ENCODE measurements around the gene ZNF653. TPM values are rescaled to one million over a fixed set of nuclear protein-coding genes. Genes with fewer than 3 reads are reported as not detected.

ZNF653 gene, protein sequence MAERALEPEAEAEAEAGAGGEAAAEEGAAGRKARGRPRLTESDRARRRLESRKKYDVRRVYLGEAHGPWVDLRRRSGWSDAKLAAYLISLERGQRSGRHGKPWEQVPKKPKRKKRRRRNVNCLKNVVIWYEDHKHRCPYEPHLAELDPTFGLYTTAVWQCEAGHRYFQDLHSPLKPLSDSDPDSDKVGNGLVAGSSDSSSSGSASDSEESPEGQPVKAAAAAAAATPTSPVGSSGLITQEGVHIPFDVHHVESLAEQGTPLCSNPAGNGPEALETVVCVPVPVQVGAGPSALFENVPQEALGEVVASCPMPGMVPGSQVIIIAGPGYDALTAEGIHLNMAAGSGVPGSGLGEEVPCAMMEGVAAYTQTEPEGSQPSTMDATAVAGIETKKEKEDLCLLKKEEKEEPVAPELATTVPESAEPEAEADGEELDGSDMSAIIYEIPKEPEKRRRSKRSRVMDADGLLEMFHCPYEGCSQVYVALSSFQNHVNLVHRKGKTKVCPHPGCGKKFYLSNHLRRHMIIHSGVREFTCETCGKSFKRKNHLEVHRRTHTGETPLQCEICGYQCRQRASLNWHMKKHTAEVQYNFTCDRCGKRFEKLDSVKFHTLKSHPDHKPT
- total RNA-seq (2014; rRNA removed; shearing (Covaris generic)) = 12.3 and 14.1 TPM in 2 replicates
- total RNA-seq (2022) = 17.9 and 21.5 TPM in 2 replicates
- percentile 50 among the genes with signal in this experiment for Bru-seq, nascent RNA
- BruChase-seq, experiment 1, labeled RNA remaining after a 6-hour chase = percentile 57 among the genes with signal in this experiment
- percentile 61 among the genes with signal in this experiment for BruChase-seq, experiment 2, labeled RNA remaining after a 2-hour chase
- long read RNA-seq, transcript ZNF653-201 (9 exons, 2,240 nt) = major isoform, 5 of 7 reads
- long read RNA-seq, partial matches to known transcripts = 0 of 7 reads
- long read RNA-seq, other reads (novel, unspliced or antisense) = 2 of 7 reads

DNA sequence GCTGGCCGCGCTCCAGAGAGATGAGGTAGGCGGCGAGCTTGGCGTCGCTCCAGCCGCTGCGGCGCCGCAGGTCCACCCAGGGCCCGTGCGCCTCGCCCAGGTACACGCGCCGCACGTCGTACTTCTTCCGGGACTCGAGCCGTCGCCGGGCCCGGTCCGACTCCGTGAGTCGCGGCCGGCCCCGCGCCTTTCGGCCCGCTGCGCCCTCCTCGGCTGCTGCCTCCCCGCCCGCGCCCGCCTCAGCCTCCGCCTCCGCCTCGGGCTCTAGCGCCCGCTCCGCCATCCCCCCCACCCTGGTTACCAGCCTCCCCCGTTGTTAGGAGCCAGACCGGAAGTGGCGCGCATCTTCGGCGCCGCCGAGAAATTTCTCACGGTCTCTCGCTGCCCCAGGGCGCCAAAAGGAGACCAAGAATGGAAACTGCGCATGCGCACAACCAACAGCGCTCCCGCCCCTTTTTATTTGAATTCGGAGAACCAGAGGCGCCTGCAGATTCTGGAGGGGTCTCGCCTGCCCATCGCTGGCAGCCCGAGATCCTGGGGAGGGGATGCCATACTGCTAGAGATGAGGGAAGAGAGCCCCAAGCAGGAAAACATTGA is at the start of gene ZNF653:
TSS of gene ZNF653 (minus strand) at position 336 of the 597 bp plus-strand sequence. CDS start at position 283, 53 bp downstream.
- Histone ChIP-seq H2AFZ (ENCODE audit: low read length) (peak within 1 kb of the TSS; percentile 60; the same call in 1 of the 2 replicates), H3K79me2 (ENCODE audit: insufficient read depth, low read depth, low read length) (peaks cover 11% of the 10 kb centered on the region; the same call in 1 of the 2 replicates), H3K4me1 (ENCODE audit: insufficient read depth, low read length, poor library complexity, severe bottlenecking) (peaks cover 23% of the 10 kb centered on the region), H3K27ac (ENCODE audit: low read depth, low read length, poor library complexity, severe bottlenecking) (peak within 1 kb of the TSS; percentile 76), H3K9me3 (ENCODE audit: low read length) (no peaks in the 10 kb centered on the region), H3K4me2 (ENCODE audit: low read length) (peak within 1 kb of the TSS; percentile 95), H3K4me3 (ENCODE audit: low read depth, low read length, poor library complexity, severe bottlenecking) (peak within 1 kb of the TSS; percentile 82), H3K9me2 (ENCODE audit: insufficient read depth, low read length) (no peaks in the 10 kb centered on the region), H4K20me1 (ENCODE audit: insufficient read depth, low read length) (no peaks in the 10 kb centered on the region), H3K36me3 (ENCODE audit: insufficient read depth, low read length) (0 out of 2 replicates have a peak, but pooled peaks cover 10% of the 10 kb centered on the region)
- TF ChIP-seq EZH2phosphoT487 (IDR thresholded peaks at IDR 0.05; ENCODE audit: borderline replicate concordance, low read depth, low read length) (no peak), CTCF (conservative IDR thresholded peaks at IDR 0.05; ENCODE audit: low read length) (no peak)
- peak; percentile 99 for DNase-seq (ENCODE audit: low spot score)
- POLR2A ChIA-PET = no interaction called here
- no TSS peak for BruUV-seq (replicated peaks)
- CTCF ChIA-PET (ENCODE audit: unreplicated experiment) = no interaction called here
- intact Hi-C loops (cut with micrococcal nuclease; ENCODE audit: unreplicated experiment) = loop anchor here (1.0 kb wide), 1 partner anchor 23 kb away; no protein-coding TSS in a partner anchor

GRCh38 chr19:11555246-11555645 is 49.6 kb upstream of the ZNF653 start:
- no peak for DNase-seq (ENCODE audit: low spot score)
- Histone ChIP-seq H2AFZ (ENCODE audit: low read length) (no peak overlapping the region), H3K4me1 (ENCODE audit: insufficient read depth, low read length, poor library complexity, severe bottlenecking) (peaks cover 50% of the 10 kb centered on the region), H3K79me2 (ENCODE audit: insufficient read depth, low read depth, low read length) (peaks cover 41% of the 10 kb centered on the region), H3K27ac (ENCODE audit: low read depth, low read length, poor library complexity, severe bottlenecking) (no peak overlapping the region), H3K36me3 (ENCODE audit: insufficient read depth, low read length) (peaks cover 51% of the 10 kb centered on the region), H3K4me2 (ENCODE audit: low read length) (no peak overlapping the region), H3K4me3 (ENCODE audit: low read depth, low read length, poor library complexity, severe bottlenecking) (no peak overlapping the region), H3K9me2 (ENCODE audit: insufficient read depth, low read length) (no peaks in the 10 kb centered on the region), H3K9me3 (ENCODE audit: low read length) (no peaks in the 10 kb centered on the region), H4K20me1 (ENCODE audit: insufficient read depth, low read length) (peaks cover 10% of the 10 kb centered on the region; the same call in 1 of the 2 replicates)
- TF ChIP-seq EZH2phosphoT487 (IDR thresholded peaks at IDR 0.05; ENCODE audit: borderline replicate concordance, low read depth, low read length) = no peak
- no peak for TF ChIP-seq CTCF (conservative IDR thresholded peaks at IDR 0.05; ENCODE audit: low read length)
- ChIA-PET POLR2A (no interaction called here), CTCF (ENCODE audit: unreplicated experiment) (no interaction called here)
- no TSS peak for BruUV-seq (replicated peaks)
- intact Hi-C loops (cut with micrococcal nuclease; ENCODE audit: unreplicated experiment) = no loop called here

All from OCI-LY7 (cell line).